Nephron (organoid): ENCODE measurements around the gene PHF20.
A peak's percentile ranks its signal among the peaks of the same experiment; 100 is the strongest.
"Not testable (repeated sequence)": the region's sequence is repeated elsewhere in the genome, so short reads cannot be mapped to it uniquely, and the experiment has no call there.

ENCODE experiments used
- H3K27ac Mint-ChIP-seq, 3 experiments: 2 replicates each; pipeline ENCODE4 v1.8.0; 2020; ENCODE audit warnings: mixed read lengths in 3 of 3, mild to moderate bottlenecking in 2 of 3, moderate library complexity in 1 of 3
- H3K27me3 Mint-ChIP-seq: 2 replicates; pipeline ENCODE4 v1.8.0; 2021; ENCODE audit warnings: low read depth, mild to moderate bottlenecking, moderate library complexity, mixed read lengths
- H3K36me3 Mint-ChIP-seq: 2 replicates; pipeline ENCODE4 v1.8.0; 2020; ENCODE audit warnings: low read depth, mixed read lengths
- H3K4me1 Mint-ChIP-seq: 2 replicates; pipeline ENCODE4 v1.8.0; 2020; ENCODE audit warnings: mixed read lengths
- H3K4me3 Mint-ChIP-seq, 3 experiments: 2 replicates each; pipeline ENCODE4 v1.8.0; 2020; ENCODE audit warnings: mild to moderate bottlenecking in 3 of 3, mixed read lengths in 3 of 3, moderate library complexity in 2 of 3
- H3K9me3 Mint-ChIP-seq: 2 replicates; pipeline ENCODE4 v1.8.0; 2020; ENCODE audit warnings: mixed read lengths
- CTCF ChIP-seq, 3 experiments: fragments of 200-600 bp; sonication (generic); IDR thresholded peaks; one replicate each; pipeline ENCODE4 v1.5.0; 2021; ENCODE audit warnings: antibody characterized with exemption in 3 of 3; ENCODE audit not compliant: unreplicated experiment in 3 of 3

The PHF20 gene

DNA sequence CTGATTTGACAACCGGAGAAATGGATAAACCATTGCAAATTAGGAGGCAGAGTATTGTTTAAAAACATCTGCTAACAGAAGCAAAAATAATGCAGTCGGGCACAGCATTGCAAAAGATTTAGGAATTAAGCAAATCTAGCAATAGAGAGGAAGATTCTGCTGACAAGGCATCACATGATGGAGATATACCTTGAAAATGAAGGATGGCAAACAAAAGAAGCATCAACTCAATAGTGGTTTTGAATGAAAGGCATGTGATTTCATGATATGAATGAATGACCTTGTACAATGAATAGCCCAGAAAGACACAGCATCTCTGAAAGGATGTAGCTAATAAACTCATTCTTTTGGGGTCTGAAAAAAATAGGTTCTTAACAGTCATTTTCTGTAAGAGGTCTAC is 21.2 kb upstream of the PHF20 start:
- TF ChIP-seq CTCF (IDR thresholded peaks at IDR 0.05; ENCODE audit: unreplicated experiment in 3 of 3): no peak
- no peaks in the 10 kb centered on the region for H3K36me3 Mint-ChIP-seq
- H3K27me3 Mint-ChIP-seq: peaks cover 17% of the 10 kb centered on the region
- H3K4me1 Mint-ChIP-seq: peaks cover 4% of the 10 kb centered on the region
- no peaks in the 10 kb centered on the region for H3K9me3 Mint-ChIP-seq
- no peak overlapping the region for H3K4me3 Mint-ChIP-seq
- H3K27ac Mint-ChIP-seq: no peak overlapping the region

GRCh38 chr20:35756404-35756803 is 15.4 kb upstream of the PHF20 start:
- peaks cover 6% of the 10 kb centered on the region for H3K27me3 Mint-ChIP-seq
- H3K4me1 Mint-ChIP-seq: no peaks in the 10 kb centered on the region
- H3K36me3 Mint-ChIP-seq: no peaks in the 10 kb centered on the region
- no peak for TF ChIP-seq CTCF (IDR thresholded peaks at IDR 0.05; ENCODE audit: unreplicated experiment in 3 of 3)
- no peak overlapping the region for H3K27ac Mint-ChIP-seq
- H3K9me3 Mint-ChIP-seq: no peaks in the 10 kb centered on the region
- H3K4me3 Mint-ChIP-seq: no peak overlapping the region

DNA sequence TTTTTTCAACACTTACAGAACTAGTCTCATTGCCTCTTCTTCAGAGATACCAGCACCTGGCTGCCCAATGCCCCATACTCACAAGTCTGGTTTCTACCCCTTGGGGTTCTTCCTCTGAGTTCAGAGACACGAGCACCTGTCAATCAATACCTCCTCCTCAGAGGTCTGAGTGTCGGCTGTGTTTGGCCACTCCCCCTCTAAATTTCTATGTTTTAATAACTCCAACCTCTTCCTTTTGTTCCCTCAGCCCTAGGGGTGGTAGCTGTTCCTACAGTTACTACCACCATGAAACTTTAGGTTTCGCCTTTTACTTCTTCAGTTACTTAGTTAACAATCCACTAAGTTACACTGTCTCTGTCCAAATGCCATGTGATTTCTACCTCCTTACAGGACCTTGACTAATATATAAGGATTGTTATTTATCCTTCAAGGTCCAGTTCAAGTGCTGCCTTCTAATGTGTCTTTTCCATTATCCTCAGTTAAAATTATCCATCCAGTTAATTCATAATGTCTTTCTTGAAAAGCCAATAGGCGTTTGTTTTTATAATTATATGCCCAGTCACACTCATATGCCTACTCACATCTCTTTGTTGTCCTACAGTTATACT is 14.6 kb upstream of the PHF20 start:
- Mint-ChIP-seq H3K27ac (peak overlapping the region in 1 of 3 experiments; percentile 10), H3K4me1 (no peaks in the 10 kb centered on the region), H3K4me3 (no peak overlapping the region), H3K9me3 (no peaks in the 10 kb centered on the region), H3K36me3 (no peaks in the 10 kb centered on the region), H3K27me3 (peaks cover 3% of the 10 kb centered on the region)
- TF ChIP-seq CTCF (IDR thresholded peaks at IDR 0.05; ENCODE audit: unreplicated experiment in 3 of 3): no peak

GRCh38 chr20:35761548-35761947 is 10.3 kb upstream of the PHF20 start:
- not testable (repeated sequence) for H3K4me3 Mint-ChIP-seq, H3K36me3 Mint-ChIP-seq, H3K27ac Mint-ChIP-seq, H3K4me1 Mint-ChIP-seq, H3K9me3 Mint-ChIP-seq, H3K27me3 Mint-ChIP-seq

GRCh38 chr20:35762461-35762860 is 9.4 kb upstream of the PHF20 start:
- TF ChIP-seq CTCF (IDR thresholded peaks at IDR 0.05; ENCODE audit: unreplicated experiment in 3 of 3): no peak
- H3K36me3 Mint-ChIP-seq: no peaks in the 10 kb centered on the region
- no peaks in the 10 kb centered on the region for H3K9me3 Mint-ChIP-seq
- peaks cover 4% of the 10 kb centered on the region for H3K27me3 Mint-ChIP-seq
- no peak overlapping the region for H3K27ac Mint-ChIP-seq
- no peak overlapping the region for H3K4me3 Mint-ChIP-seq
- no peaks in the 10 kb centered on the region for H3K4me1 Mint-ChIP-seq

- not testable (repeated sequence) for H3K9me3 Mint-ChIP-seq, H3K27me3 Mint-ChIP-seq, H3K27ac Mint-ChIP-seq, H3K36me3 Mint-ChIP-seq, H3K4me3 Mint-ChIP-seq
- peaks cover 18% of the 10 kb centered on the region for H3K4me1 Mint-ChIP-seq
Observed at GRCh38 chr20:35764936-35765335, 6.9 kb upstream of the PHF20 start.

DNA sequence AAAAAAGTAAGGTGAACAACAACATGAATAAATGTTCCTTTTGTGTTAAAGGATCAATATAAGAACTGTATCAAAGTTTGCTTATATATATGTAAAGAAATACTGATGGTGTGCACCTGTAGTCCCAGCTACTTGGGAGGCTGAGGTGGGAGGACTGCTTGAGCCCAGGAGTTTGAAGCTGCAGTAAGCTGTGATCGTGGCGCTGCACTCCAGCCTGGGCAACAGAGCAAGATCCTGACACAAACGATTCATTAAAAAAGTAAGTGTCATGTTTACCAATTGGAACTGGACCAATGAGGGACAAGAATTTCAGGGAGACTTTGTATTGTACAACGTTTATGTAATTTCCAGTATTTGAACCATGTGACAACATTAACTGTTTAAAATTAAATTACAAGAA is 5.0 kb upstream of the PHF20 start:
- Mint-ChIP-seq H3K36me3 (no peaks in the 10 kb centered on the region), H3K9me3 (peaks cover 2% of the 10 kb centered on the region), H3K4me3 (no peak overlapping the region), H3K27me3 (peaks cover 4% of the 10 kb centered on the region), H3K27ac (peak overlapping the region in 1 of 3 experiments; percentile 42), H3K4me1 (peaks cover 27% of the 10 kb centered on the region)
- no peak for TF ChIP-seq CTCF (IDR thresholded peaks at IDR 0.05; ENCODE audit: unreplicated experiment in 3 of 3)
